Smooth muscle cell (in vitro differentiated cells): ENCODE measurements around the gene FHIT. TPM values are rescaled to one million over a fixed set of nuclear protein-coding genes. Genes with fewer than 3 reads are reported as not detected.
A peak's percentile ranks its signal among the peaks of the same experiment; 100 is the strongest.

Source experiments
- DNase-seq: peaks from one replicate; lab custom pipeline; 2025; ENCODE audit not compliant: unreplicated experiment; lab: John Stamatoyannopoulos, UW
- H2AFZ ChIP-seq: fragments of 200-600 bp; sonication (generic); 2 replicates; pipeline ENCODE4 v1.6.0; 2016; ENCODE audit warnings: antibody characterized with exemption, low read depth, mild to moderate bottlenecking
- H3F3A ChIP-seq: fragments of 200-600 bp; sonication (generic); 2 replicates; pipeline ENCODE4 v1.6.0; 2017; ENCODE audit warnings: antibody characterized with exemption, low read depth
- H3K27ac ChIP-seq: fragments of 200-600 bp; sonication (generic); 2 replicates; pipeline ENCODE4 v1.5.1; 2016; ENCODE audit warnings: low read depth, mild to moderate bottlenecking
- H3K27me3 ChIP-seq: fragments of 200-600 bp; sonication (generic); 2 replicates; pipeline ENCODE4 v1.6.1; 2016; ENCODE audit warnings: low read depth, mild to moderate bottlenecking
- H3K36me3 ChIP-seq: fragments of 200-600 bp; sonication (generic); 2 replicates; pipeline ENCODE4 v1.5.1; 2016; ENCODE audit warnings: low read depth
- H3K4me1 ChIP-seq: fragments of 200-600 bp; sonication (generic); 2 replicates; pipeline ENCODE4 v1.5.1; 2016; ENCODE audit warnings: low read depth
- H3K4me2 ChIP-seq: fragments of 200-600 bp; sonication (generic); 2 replicates; pipeline ENCODE4 v1.6.0; 2016; ENCODE audit warnings: mild to moderate bottlenecking
- H3K4me3 ChIP-seq: fragments of 200-600 bp; sonication (generic); 2 replicates; pipeline ENCODE4 v1.5.1; 2016; ENCODE audit warnings: mild to moderate bottlenecking
- H3K79me2 ChIP-seq: fragments of 200-600 bp; sonication (generic); 2 replicates; pipeline ENCODE4 v1.6.0; 2016; ENCODE audit warnings: low read depth, mild to moderate bottlenecking
- H3K9ac ChIP-seq: fragments of 200-600 bp; sonication (generic); 2 replicates; pipeline ENCODE4 v1.6.0; 2016; ENCODE audit warnings: low read depth
- H3K9me3 ChIP-seq: fragments of 200-600 bp; sonication (generic); replicated peaks from 2 replicates; pipeline ENCODE4 v1.5.1; 2016; ENCODE audit warnings: low read depth
- H4K20me1 ChIP-seq: fragments of 200-600 bp; sonication (generic); 2 replicates; pipeline ENCODE4 v1.6.0; 2016; ENCODE audit warnings: low read depth
- WGBS: methylation state at CpG from one replicate; pipeline ENCODE4 v1.1.7; 2016; ENCODE audit warnings: low lambda C conversion rate; 5-methylcytosine and 5-hydroxymethylcytosine counted together
- polyA plus RNA-seq: library from polyadenylated mRNA; unstranded; fragments of >200 nt; fragmentation: Nextera tagmentation; extraction: Ambion mirVana; gene quantifications from 2 replicates; pipeline ENCODE4 v1.2.1, GENCODE V29; 2016
- total RNA-seq: library from RNA; depleted of rRNA; stranded (reverse); fragments of >200 nt; gene quantifications from 2 replicates; pipeline ENCODE4 v1.2.3, GENCODE V29; 2014
- TF ChIP-seq, protein P1 (sequence below): fragments of 200-600 bp; sonication (generic); IDR thresholded peaks from 2 replicates; pipeline ENCODE4 v1.5.1; 2017; ENCODE audit warnings: borderline replicate concordance, mild to moderate bottlenecking, antibody characterized with exemption; ENCODE audit not compliant: insufficient read depth, poor library complexity, severe bottlenecking

Gene FHIT
- total and polyA plus RNA-seq, 2 experiments from 2014 or later: 5.9 to 6.7 TPM

DNA sequence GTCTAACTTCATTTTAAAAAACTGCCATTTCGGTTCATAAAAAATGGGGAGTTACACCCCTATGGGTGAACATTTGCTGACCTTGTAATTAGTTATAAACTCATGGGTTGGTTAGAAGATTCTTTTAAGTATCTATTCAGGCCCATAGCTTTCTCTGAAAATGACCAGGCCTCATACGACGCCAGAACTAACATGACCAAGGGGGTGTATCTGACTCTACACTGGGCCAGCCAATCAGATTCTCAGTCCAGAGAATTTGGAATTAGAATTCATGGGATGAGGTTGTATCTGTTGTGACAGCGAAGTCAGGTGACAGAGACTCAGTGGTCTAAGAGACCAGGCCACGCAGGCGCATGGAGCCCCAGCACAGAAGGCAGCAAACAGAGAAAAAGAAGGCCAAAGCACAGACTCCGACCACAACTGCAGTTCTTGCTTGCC is 981.4 kb downstream of the FHIT start:
- Histone ChIP-seq H3K9ac (no peak overlapping the region), H3K27me3 (no peaks in the 10 kb centered on the region), H3K4me2 (peak overlapping the region; percentile 43), H3K9me3 (no peaks in the 10 kb centered on the region), H3K27ac (no peak overlapping the region), H4K20me1 (no peaks in the 10 kb centered on the region), H3K79me2 (no peaks in the 10 kb centered on the region), H3K36me3 (no peaks in the 10 kb centered on the region), H3F3A (no peaks in the 10 kb centered on the region), H3K4me1 (no peaks in the 10 kb centered on the region), H3K4me3 (no peak overlapping the region), H2AFZ (peak overlapping the region; percentile 29)
- 92% methylated on average over 7 of the region's 7 CpGs for WGBS
- TF ChIP-seq, protein P1, sequence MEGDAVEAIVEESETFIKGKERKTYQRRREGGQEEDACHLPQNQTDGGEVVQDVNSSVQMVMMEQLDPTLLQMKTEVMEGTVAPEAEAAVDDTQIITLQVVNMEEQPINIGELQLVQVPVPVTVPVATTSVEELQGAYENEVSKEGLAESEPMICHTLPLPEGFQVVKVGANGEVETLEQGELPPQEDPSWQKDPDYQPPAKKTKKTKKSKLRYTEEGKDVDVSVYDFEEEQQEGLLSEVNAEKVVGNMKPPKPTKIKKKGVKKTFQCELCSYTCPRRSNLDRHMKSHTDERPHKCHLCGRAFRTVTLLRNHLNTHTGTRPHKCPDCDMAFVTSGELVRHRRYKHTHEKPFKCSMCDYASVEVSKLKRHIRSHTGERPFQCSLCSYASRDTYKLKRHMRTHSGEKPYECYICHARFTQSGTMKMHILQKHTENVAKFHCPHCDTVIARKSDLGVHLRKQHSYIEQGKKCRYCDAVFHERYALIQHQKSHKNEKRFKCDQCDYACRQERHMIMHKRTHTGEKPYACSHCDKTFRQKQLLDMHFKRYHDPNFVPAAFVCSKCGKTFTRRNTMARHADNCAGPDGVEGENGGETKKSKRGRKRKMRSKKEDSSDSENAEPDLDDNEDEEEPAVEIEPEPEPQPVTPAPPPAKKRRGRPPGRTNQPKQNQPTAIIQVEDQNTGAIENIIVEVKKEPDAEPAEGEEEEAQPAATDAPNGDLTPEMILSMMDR: no peak
- DNase-seq: no peak

DNA sequence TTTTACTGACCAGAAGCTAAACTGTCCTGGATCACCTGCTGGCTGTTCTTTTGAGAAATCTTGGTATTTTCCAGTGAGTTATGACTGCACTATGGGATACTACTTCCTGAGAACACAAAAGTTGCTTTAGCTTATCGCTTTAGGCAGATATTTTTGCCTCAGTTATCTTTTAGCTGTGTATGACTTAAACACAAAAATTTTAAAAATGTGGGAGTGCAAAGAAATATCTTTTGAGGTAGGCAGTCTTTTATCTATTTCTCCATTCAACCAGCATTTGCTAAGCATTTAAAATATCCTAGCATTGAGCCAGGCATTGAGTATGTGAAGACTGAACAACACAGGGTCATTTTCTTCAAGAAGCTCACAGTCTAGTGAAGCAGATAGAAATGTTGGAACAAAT is 981.9 kb downstream of the FHIT start:
- Histone ChIP-seq H3K9me3 (no peaks in the 10 kb centered on the region), H3K4me1 (no peaks in the 10 kb centered on the region), H4K20me1 (no peaks in the 10 kb centered on the region), H3K36me3 (no peaks in the 10 kb centered on the region), H3K27ac (no peak overlapping the region), H2AFZ (peak overlapping the region; percentile 29), H3F3A (no peaks in the 10 kb centered on the region), H3K4me3 (no peak overlapping the region), H3K9ac (no peak overlapping the region), H3K27me3 (no peaks in the 10 kb centered on the region), H3K4me2 (peak overlapping the region; percentile 43), H3K79me2 (no peaks in the 10 kb centered on the region)
- 34% methylated on average over 1 of the region's 1 CpG for WGBS
- DNase-seq: no peak
- TF ChIP-seq, protein P1: no peak

DNA sequence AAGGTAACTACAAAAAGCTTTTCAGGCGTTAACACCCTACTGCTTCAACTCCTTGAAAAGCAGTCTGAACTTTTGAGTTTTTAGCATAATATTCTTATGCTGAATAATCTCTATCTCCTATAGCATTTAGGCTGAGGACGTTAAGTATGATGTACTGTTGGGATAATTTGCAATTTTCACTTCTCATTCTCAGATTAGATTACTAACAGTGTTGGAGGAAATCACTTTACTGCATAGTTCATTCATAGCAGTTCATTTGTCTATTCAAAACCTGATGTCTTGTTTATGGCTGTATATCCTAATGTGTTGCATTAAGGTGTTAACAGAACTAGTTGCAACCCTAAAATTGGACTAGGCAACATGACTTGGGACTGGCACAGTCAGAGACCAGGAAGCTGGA is 983.1 kb downstream of the FHIT start:
- Histone ChIP-seq H4K20me1 (no peaks in the 10 kb centered on the region), H3K4me3 (no peak overlapping the region), H3K9ac (no peak overlapping the region), H3K36me3 (no peaks in the 10 kb centered on the region), H3K27me3 (no peaks in the 10 kb centered on the region), H3K79me2 (no peaks in the 10 kb centered on the region), H3K9me3 (no peaks in the 10 kb centered on the region), H3F3A (no peaks in the 10 kb centered on the region), H3K4me1 (no peaks in the 10 kb centered on the region), H2AFZ (no peak overlapping the region), H3K4me2 (no peak overlapping the region), H3K27ac (no peak overlapping the region)
- 40% methylated on average over 2 of the region's 2 CpGs for WGBS
- TF ChIP-seq, protein P1: no peak
- no peak for DNase-seq

DNA sequence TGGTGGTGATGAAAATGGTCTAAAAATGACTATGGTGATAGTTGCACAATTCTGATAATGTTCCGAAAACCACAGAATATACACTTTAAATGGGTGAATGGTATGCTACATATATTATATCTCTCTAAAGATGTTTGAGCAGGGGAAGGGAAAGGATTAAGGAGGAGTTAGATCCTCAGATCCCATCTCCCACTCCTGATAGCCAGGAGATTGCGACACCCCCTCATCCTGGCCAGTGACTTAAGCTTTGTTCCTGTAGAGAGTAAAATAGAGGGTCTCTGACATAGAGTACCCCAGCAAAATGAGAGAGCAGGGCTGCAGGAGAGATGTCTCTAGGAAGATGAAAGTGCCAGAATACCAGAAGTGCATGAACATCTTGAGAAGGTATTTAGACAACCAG is 984.8 kb downstream of the FHIT start:
- Histone ChIP-seq H3K27ac (no peak overlapping the region), H3K9ac (no peak overlapping the region), H3K4me2 (peak overlapping the region; percentile 20), H2AFZ (no peak overlapping the region), H3F3A (no peaks in the 10 kb centered on the region), H4K20me1 (no peaks in the 10 kb centered on the region), H3K36me3 (no peaks in the 10 kb centered on the region), H3K79me2 (no peaks in the 10 kb centered on the region), H3K27me3 (no peaks in the 10 kb centered on the region), H3K9me3 (no peaks in the 10 kb centered on the region), H3K4me1 (no peaks in the 10 kb centered on the region), H3K4me3 (no peak overlapping the region)
- TF ChIP-seq, protein P1: no peak
- no peak for DNase-seq
- WGBS: 82% methylated on average over 2 of the region's 2 CpGs
